ENCODE data around the gene GYPB.
"Not testable (repeated sequence)": the region's sequence is repeated elsewhere in the genome, so short reads cannot be mapped to it uniquely, and the experiment has no call there.

The GYPB gene

GRCh38 chr4:144022772-144023400 lies 3.7 kb upstream of the GYPB start:
- H3K9me3 Mint-ChIP-seq; H3K4me1 Mint-ChIP-seq (ENCODE audit: low read depth); H3K36me3 Mint-ChIP-seq (ENCODE audit: low read depth); H3K27me3 Mint-ChIP-seq (ENCODE audit: low read depth); H3K4me3 Mint-ChIP-seq; H3K27ac Mint-ChIP-seq: not testable (repeated sequence)

DNA sequence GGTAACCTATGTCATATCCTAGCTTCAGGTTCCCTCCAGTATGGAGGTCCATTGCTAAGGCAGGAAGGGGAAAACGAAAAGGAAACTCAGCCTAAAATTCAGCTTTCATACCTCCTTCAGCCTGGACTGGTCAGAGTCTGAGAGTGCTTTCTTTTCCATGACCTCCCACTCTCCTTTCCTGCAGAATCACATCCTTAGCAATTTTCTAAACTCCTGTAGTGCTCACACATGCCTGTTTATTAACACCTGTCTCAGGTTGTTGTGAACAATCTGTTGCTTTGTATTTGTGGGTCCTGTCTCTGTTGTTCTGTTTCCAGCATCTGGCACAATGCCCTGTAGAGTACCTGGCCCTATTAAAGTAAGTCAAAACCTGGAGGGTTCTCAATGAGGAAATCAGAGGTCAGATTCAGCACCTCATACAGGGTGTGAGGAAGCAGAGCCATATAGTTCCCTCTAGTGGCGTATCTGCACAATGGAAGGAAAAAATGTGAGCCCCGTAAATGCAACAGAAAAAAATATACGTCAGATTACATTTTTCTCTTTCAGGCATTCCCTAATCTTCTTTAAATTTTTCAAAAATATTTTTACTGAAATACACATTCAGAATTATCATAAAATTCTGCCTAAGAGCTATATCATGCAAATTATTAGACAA lies 2.3 kb upstream of the GYPB start:
- H3K4me1 Mint-ChIP-seq (ENCODE audit: low read depth); H3K9me3 Mint-ChIP-seq; H3K4me3 Mint-ChIP-seq; H3K27ac Mint-ChIP-seq; H3K27me3 Mint-ChIP-seq (ENCODE audit: low read depth); H3K36me3 Mint-ChIP-seq (ENCODE audit: low read depth): not testable (repeated sequence)

DNA sequence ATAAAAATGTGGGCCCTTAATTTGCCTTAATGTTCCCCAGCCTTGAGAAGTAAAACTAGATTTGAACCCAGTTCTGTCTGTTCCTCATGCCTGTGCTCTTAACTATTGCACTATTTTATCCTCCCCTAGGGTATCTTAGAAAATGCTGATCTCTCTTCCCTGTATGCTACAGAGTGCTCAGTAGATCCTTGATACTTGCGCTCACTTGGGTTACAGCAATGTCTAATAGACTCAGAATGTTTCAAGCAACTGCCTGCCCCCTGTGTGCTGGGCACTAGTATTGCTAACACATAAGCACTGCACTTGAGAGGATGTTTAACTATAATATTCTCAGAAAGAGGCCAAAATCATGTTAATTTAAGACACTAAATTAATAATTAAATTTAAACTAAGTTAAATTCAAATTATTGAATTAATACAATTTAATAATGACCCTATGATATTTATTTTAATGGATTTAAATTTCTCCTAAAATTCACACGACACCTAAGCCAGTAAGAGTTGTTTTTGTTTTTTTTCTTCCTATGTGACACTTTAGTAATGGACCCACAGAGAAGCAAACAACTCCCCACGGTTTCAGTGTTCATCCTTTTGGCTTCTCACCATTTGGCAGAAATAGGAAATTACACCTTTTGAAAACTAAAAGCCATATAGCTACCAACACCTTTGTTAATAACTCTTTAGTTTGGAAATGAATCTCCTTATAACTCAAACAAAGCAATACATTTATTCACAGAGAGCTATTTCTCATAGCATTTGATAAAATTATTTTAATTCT lies 768 bp downstream of the GYPB start:
- not testable (repeated sequence) for H3K27me3 Mint-ChIP-seq (ENCODE audit: low read depth); H3K36me3 Mint-ChIP-seq (ENCODE audit: low read depth); H3K4me3 Mint-ChIP-seq; H3K9me3 Mint-ChIP-seq; H3K4me1 Mint-ChIP-seq (ENCODE audit: low read depth); H3K27ac Mint-ChIP-seq

DNA sequence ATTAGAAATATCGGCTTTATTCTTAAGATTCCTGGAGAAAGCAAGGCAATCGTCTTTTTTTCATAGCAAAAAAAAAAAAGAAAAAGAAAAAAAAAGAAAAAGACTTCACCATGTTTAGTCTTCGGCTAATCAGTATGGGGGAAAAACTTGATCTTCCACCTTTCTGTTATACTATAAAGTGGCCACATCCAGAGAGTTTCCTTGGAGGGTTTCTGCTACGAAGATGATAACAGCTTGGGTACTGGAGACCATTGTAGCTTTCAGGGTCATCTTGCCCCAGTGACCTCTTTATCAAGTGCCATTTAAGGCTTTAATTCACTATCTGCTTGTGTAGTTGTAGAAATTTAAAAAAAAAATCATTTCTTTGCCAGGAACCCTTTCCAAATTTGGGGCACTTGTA lies 1.9 kb downstream of the GYPB start:
- not testable (repeated sequence) for H3K9me3 Mint-ChIP-seq; H3K4me1 Mint-ChIP-seq (ENCODE audit: low read depth); H3K27me3 Mint-ChIP-seq (ENCODE audit: low read depth); H3K4me3 Mint-ChIP-seq; H3K27ac Mint-ChIP-seq; H3K36me3 Mint-ChIP-seq (ENCODE audit: low read depth)

DNA sequence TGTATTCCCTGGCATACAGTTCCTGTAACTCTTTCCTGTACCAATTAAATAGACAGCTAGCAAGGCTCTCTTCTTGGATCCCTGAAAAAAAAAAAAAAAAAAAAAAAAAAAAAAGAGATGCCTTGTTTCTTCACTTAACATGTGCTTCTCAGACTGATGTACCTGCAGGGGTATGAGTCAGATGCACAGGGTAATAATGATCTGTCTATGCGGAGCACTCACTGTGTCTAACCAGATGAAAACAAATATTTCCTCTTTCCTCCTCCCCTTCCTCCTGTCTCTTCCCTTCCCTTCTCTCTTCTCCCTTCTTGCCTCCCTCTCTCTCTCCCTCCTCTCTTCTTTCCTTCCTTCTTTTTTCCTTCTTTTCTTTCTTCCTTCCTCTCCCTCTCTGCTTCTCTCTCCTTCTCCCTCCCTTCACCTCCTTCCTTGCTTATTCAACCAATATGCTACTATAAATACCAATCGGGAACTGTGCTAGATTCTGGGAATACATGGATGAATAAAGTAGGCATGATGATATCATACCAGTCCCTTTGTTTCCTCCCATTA lies 3.0 kb downstream of the GYPB start:
- H3K27ac Mint-ChIP-seq; H3K9me3 Mint-ChIP-seq; H3K36me3 Mint-ChIP-seq (ENCODE audit: low read depth); H3K4me1 Mint-ChIP-seq (ENCODE audit: low read depth); H3K4me3 Mint-ChIP-seq; H3K27me3 Mint-ChIP-seq (ENCODE audit: low read depth): not testable (repeated sequence)

DNA sequence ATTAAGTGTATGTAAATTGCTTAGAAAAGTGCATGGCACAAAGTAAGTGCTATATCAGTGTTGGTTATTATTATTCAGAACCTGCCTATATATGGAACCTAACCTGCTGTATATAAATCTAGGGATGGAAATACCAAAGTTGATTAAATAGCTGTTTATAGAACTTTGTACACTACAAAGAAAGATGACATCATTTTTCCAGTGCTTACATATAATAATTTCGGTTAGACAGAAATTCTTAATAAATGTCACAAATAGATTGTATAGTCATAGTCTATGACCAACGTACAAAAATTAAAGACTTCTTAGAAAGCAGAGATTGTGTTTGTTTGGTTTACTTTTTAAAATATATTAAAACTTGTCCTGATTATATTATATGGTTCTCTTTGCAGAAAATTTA lies 4.4 kb downstream of the GYPB start:
- no peak overlapping the region for H3K27ac Mint-ChIP-seq
- no peaks in the 10 kb centered on the region for H3K36me3 Mint-ChIP-seq (ENCODE audit: low read depth)
- no peaks in the 10 kb centered on the region for H3K9me3 Mint-ChIP-seq

GRCh38 chr4:144008602-144009001 lies 10.6 kb downstream of the GYPB start:
- not testable (repeated sequence) for H3K4me1 Mint-ChIP-seq (ENCODE audit: low read depth); H3K27me3 Mint-ChIP-seq (ENCODE audit: low read depth); H3K27ac Mint-ChIP-seq; H3K36me3 Mint-ChIP-seq (ENCODE audit: low read depth); H3K4me3 Mint-ChIP-seq; H3K9me3 Mint-ChIP-seq

More for the DNA sequence above, 4.4 kb downstream of the GYPB start:
- Mint-ChIP-seq H3K27me3 (ENCODE audit: low read depth) (no peaks in the 10 kb centered on the region), H3K4me3 (no peak overlapping the region), H3K4me1 (ENCODE audit: low read depth) (no peaks in the 10 kb centered on the region)

DNA sequence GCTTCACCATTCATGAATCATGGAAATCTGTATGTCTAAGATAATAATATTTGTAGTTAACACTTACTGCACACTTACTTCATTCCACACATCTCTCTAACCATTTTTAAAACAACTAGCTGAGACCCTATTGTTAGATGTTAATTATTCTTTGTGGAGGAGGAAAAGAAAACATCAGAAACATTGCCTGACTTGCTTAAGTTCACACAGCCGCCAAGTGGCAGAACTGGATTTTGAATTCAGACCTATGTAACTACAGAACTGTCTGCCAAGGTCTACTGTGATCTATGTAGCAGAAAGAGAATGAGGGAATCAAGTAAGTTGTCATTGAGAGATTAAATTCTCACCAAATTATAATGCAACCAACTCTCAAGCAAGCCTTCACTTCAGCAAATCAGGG lies 11.2 kb downstream of the GYPB start:
- H3K27me3 Mint-ChIP-seq (ENCODE audit: low read depth); H3K27ac Mint-ChIP-seq; H3K36me3 Mint-ChIP-seq (ENCODE audit: low read depth): not testable (repeated sequence)

DNA sequence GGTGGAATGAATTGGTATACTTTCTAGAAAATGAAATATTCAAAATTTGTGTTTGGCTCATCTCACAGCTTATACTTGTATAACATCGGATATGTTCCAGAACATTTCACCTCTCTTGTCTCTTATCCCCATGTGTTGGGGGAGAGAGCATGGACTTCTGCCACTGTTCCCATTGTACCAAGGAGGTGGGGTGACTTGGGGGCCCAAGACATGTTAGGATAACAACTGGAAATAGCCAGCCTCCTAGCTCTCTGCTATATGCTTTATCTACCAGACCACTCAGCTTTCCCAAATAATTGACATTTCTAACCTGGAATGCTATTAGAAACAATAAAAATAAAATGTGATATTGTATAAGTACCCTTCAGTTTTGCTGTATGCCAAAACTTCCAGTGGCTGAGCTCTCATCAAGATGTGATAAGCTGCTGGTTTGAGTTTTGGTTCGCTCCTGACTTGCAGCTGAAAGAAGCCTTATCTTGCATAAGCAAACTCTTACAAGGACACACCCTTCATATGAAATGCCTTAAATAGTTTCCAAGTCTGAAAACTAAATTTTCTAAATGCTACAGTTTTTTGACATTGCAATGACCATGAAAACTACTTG lies 12.9 kb downstream of the GYPB start:
- not testable (repeated sequence) for H3K36me3 Mint-ChIP-seq (ENCODE audit: low read depth); H3K27me3 Mint-ChIP-seq (ENCODE audit: low read depth); H3K9me3 Mint-ChIP-seq; H3K4me1 Mint-ChIP-seq (ENCODE audit: low read depth); H3K27ac Mint-ChIP-seq; H3K4me3 Mint-ChIP-seq

More for the DNA sequence above, 11.2 kb downstream of the GYPB start:
- H3K9me3 Mint-ChIP-seq; H3K4me1 Mint-ChIP-seq (ENCODE audit: low read depth); H3K4me3 Mint-ChIP-seq: not testable (repeated sequence)

DNA sequence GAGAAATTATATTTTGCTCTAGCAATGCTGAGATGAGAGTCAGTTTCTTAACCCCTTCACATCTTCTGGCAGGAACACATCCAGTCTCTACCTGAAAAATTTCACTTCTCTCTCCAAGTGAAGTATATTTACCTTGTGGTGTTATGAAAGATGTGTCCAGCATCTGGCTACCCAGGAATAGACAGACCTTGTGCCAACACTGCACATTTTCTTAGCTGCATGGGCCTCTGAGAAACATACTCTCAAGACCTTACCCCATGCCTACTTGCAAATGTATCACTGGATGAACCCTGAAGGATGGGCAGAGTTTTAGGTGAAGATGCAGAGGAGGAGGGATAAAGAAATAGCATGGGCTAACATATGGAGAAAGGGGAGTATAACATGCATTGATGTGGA lies 13.6 kb downstream of the GYPB start:
- H3K27me3 Mint-ChIP-seq (ENCODE audit: low read depth); H3K4me3 Mint-ChIP-seq; H3K36me3 Mint-ChIP-seq (ENCODE audit: low read depth); H3K9me3 Mint-ChIP-seq; H3K27ac Mint-ChIP-seq; H3K4me1 Mint-ChIP-seq (ENCODE audit: low read depth): not testable (repeated sequence)

- H3K4me3 Mint-ChIP-seq, result not testable (repeated sequence)
These were observed 14.2 kb downstream of the GYPB start for GRCh38 chr4:144004868-144005557.

DNA sequence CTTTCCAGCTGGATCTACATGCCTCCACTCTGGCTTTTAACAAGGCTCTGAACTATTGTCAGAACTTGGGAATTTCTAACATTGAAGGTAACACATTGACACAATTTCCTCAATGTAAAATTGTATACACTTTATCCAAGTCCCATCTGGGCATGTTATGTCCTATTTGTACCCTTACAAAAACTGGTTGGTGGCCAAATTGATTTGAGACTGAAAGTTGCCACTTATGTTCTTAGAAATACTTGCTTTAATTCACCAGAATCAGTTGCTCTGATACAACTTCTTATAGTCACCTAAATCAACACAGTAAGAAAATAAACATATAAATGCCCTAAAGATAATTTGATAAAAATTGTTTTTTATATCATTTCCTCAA lies 15.3 kb downstream of the GYPB start:
- not testable (repeated sequence) for H3K27ac Mint-ChIP-seq; H3K4me1 Mint-ChIP-seq (ENCODE audit: low read depth); H3K27me3 Mint-ChIP-seq (ENCODE audit: low read depth); H3K36me3 Mint-ChIP-seq (ENCODE audit: low read depth); H3K4me3 Mint-ChIP-seq; H3K9me3 Mint-ChIP-seq

More at GRCh38 chr4:144004868-144005557, 14.2 kb downstream of the GYPB start:
- H3K27ac Mint-ChIP-seq; H3K9me3 Mint-ChIP-seq; H3K4me1 Mint-ChIP-seq (ENCODE audit: low read depth); H3K27me3 Mint-ChIP-seq (ENCODE audit: low read depth); H3K36me3 Mint-ChIP-seq (ENCODE audit: low read depth): not testable (repeated sequence)

GRCh38 chr4:144003205-144003889 lies 15.8 kb downstream of the GYPB start:
- not testable (repeated sequence) for H3K4me1 Mint-ChIP-seq (ENCODE audit: low read depth); H3K4me3 Mint-ChIP-seq; H3K36me3 Mint-ChIP-seq (ENCODE audit: low read depth); H3K27me3 Mint-ChIP-seq (ENCODE audit: low read depth); H3K27ac Mint-ChIP-seq; H3K9me3 Mint-ChIP-seq

DNA sequence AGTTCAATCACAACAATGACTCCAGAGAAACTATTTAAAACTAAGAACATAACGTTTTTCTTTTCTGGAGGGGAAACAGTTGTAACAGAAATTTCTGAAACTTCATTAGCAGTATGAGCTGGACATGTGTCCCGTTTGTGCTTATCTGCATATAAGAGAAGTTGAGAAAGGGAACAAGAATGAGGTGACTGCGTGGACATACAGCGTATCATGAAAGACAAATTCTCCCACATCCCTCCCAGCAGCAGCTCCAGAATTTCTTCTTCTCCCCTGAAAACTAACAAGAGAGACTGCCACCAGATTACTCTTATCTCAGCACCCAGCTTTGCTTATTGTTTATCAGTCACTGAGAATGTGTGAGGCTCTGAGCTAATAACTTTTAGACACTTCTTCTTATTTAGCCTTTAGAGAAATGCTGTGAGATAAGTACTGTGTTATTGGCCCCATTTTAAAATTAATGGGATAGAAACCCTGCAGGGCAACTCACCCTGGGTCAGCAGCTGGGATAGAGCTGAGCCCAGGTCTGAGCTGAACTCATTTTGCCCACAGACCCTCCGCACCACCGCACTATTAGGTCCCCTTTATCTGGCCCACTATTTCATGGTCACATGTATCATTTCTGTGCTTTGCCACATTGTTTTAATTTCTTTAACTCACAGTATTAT lies 18.7 kb downstream of the GYPB start:
- H3K4me1 Mint-ChIP-seq (ENCODE audit: low read depth); H3K9me3 Mint-ChIP-seq; H3K4me3 Mint-ChIP-seq; H3K27me3 Mint-ChIP-seq (ENCODE audit: low read depth); H3K27ac Mint-ChIP-seq; H3K36me3 Mint-ChIP-seq (ENCODE audit: low read depth): not testable (repeated sequence)
